Effector memory CD8-positive, alpha-beta T cell (primary cell): ENCODE results near the gene ARID1B.

Experiments
- ATAC-seq: fragments of 150-1000 bp; cut with Tn5 transposase; replicated peaks from 2 replicates; pipeline ENCODE4 v1.10.0; 2021; ENCODE audit warnings: mild to moderate bottlenecking, moderate library complexity
- DNase-seq, 3 experiments: peaks; one replicate each; pipeline ENCODE4 v3.0.0; 2021
- H3K27ac Mint-ChIP-seq, 2 donors: one replicate each; pipeline ENCODE4 v1.8.0; 2022; ENCODE audit warnings: mild to moderate bottlenecking in 2 of 2, mixed read lengths in 2 of 2, moderate library complexity in 2 of 2
- H3K27me3 Mint-ChIP-seq, 2 donors: one replicate each; pipeline ENCODE4 v1.8.0; 2022; ENCODE audit warnings: mixed read lengths in 2 of 2
- H3K36me3 Mint-ChIP-seq: one replicate; pipeline ENCODE4 v1.8.0; 2022; ENCODE audit warnings: mild to moderate bottlenecking, moderate library complexity, mixed read lengths; ENCODE audit not compliant: insufficient read depth
- H3K4me1 Mint-ChIP-seq, 2 donors: one replicate each; pipeline ENCODE4 v1.8.0; 2022; ENCODE audit warnings: low read depth in 2 of 2, mixed read lengths in 2 of 2
- H3K4me3 Mint-ChIP-seq, 2 donors: one replicate each; pipeline ENCODE4 v1.8.0; 2022; ENCODE audit warnings: mild to moderate bottlenecking in 2 of 2, mixed read lengths in 2 of 2, moderate library complexity in 2 of 2
- H3K9me3 Mint-ChIP-seq, 2 donors: one replicate each; pipeline ENCODE4 v1.8.0; 2022; ENCODE audit warnings: mixed read lengths in 2 of 2

Gene ARID1B

DNA sequence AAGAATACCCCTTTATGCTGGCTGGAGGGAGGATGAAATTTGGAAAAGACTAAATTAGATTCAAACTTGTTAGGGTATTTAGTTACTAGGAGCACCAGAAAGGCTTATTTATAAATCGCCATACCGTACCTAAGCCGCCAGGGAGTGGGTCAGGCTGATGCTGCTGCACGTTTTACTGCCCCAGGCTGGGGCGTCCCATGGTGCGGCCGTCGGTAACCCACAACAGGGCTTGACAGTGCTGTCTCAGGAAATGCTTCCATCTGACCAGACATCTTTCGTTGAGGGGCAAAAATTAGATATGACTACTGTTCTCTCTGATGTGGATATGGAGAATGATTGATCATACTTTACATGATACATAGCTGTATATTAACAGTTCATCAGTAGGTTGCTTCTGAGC, 52.9 kb downstream of the ARID1B start:
- Mint-ChIP-seq H3K9me3 (no peaks in the 10 kb centered on the region), H3K27me3 (no peaks in the 10 kb centered on the region), H3K4me1 (peaks cover 43 to 75% of the 10 kb centered on the region in 2 donors), H3K36me3 (peaks cover 26% of the 10 kb centered on the region), H3K4me3 (no peak overlapping the region), H3K27ac (no peak overlapping the region)
- no peak for DNase-seq
- no peak for ATAC-seq

- ATAC-seq (no peak), DNase-seq (no peak)
- H3K4me1 Mint-ChIP-seq: peaks cover 29 to 65% of the 10 kb centered on the region in 2 donors
- H3K27me3 Mint-ChIP-seq: no peaks in the 10 kb centered on the region
- no peak overlapping the region for H3K4me3 Mint-ChIP-seq
- H3K27ac Mint-ChIP-seq: peak overlapping the region in 1 of 2 donors; percentile 60
- no peaks in the 10 kb centered on the region for H3K9me3 Mint-ChIP-seq
- peaks cover 35% of the 10 kb centered on the region for H3K36me3 Mint-ChIP-seq
Measured at GRCh38 chr6:156832231-156832647, 55.1 kb downstream of the ARID1B start.

DNA sequence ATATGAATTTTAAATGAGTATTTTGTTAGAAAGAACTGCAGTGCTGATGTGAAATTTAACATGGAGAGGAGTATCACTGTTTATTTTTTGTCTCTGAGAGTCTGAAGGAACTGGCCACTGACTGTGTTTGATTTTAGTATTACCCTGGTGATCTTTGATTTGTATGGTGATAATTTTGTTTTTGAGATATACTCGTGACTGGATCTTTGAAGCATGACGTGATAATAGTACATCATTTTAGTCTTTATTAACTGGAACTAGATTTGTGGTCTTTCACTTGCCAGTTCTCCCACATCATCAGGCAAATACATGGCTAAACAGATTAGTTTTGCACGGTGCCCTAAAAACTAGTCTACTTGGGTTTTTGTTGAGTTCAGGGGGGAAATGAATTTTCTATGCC, 55.5 kb downstream of the ARID1B start:
- DNase-seq: no peak
- H3K27me3 Mint-ChIP-seq: no peaks in the 10 kb centered on the region
- peaks cover 26 to 61% of the 10 kb centered on the region in 2 donors for H3K4me1 Mint-ChIP-seq
- peak overlapping the region in 1 of 2 donors; percentile 60 for H3K27ac Mint-ChIP-seq
- no peak for ATAC-seq
- no peak overlapping the region for H3K4me3 Mint-ChIP-seq
- H3K36me3 Mint-ChIP-seq: peaks cover 34% of the 10 kb centered on the region
- H3K9me3 Mint-ChIP-seq: no peaks in the 10 kb centered on the region

GRCh38 chr6:156833755-156834154, 56.6 kb downstream of the ARID1B start:
- Mint-ChIP-seq H3K27ac (peak overlapping the region in 1 of 2 donors; percentile 14), H3K36me3 (peaks cover 34% of the 10 kb centered on the region)
- DNase-seq: no peak

DNA sequence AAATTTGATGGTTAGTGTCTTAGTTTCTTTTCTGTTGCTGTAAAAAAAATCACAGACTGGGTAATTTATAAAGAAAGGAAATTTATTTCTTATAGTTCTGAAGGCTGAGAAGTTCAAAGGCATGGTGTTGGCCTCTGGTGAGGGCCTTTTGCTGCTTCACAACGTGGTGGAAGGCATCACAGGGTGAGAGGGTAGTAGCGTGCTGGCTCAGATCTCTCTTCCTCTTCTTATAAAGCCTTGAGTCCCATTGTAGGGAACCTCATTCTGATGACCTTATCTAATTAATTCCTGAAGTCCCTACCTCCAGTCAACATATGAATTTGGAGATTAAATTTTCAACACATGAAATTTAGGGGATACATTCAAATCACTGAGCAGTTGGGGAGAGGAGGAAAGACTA, 62.0 kb downstream of the ARID1B start:
- Mint-ChIP-seq H3K27ac (no peak overlapping the region), H3K9me3 (no peaks in the 10 kb centered on the region), H3K36me3 (peaks cover 16% of the 10 kb centered on the region), H3K27me3 (no peaks in the 10 kb centered on the region), H3K4me3 (no peak overlapping the region), H3K4me1 (peaks cover 39 to 60% of the 10 kb centered on the region in 2 donors)
- ATAC-seq (no peak), DNase-seq (no peak)

More at GRCh38 chr6:156833755-156834154, 56.6 kb downstream of the ARID1B start:
- ATAC-seq: no peak
- H3K4me3 Mint-ChIP-seq: no peak overlapping the region
- H3K4me1 Mint-ChIP-seq: peaks cover 20 to 53% of the 10 kb centered on the region in 2 donors
- H3K9me3 Mint-ChIP-seq: no peaks in the 10 kb centered on the region
- no peaks in the 10 kb centered on the region for H3K27me3 Mint-ChIP-seq

DNA sequence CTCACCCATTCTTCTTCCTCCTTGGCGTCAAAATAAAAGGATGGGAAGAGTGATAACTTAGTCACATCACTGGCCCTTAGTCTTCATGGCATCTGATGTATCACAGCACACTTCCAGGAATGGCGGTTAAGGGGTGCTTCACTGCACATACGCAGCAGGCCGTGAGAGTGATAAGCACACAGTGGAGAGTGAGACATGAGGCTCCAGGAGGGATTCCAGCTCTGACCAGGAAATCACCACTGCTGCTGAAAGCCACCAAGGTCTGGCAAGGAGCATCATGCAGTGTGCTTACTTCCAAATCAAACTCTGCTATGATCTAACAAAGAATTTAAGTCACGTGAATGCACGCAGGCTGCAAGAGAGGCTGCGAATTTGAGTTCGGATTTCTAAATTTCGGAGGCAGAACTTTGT, 62.4 kb downstream of the ARID1B start:
- H3K4me1 Mint-ChIP-seq: peaks cover 40 to 61% of the 10 kb centered on the region in 2 donors
- no peak for DNase-seq
- H3K36me3 Mint-ChIP-seq: peaks cover 16% of the 10 kb centered on the region
- no peak for ATAC-seq
- H3K4me3 Mint-ChIP-seq: no peak overlapping the region
- H3K27ac Mint-ChIP-seq: no peak overlapping the region
- no peaks in the 10 kb centered on the region for H3K27me3 Mint-ChIP-seq
- no peaks in the 10 kb centered on the region for H3K9me3 Mint-ChIP-seq

GRCh38 chr6:156840136-156840535, 63.0 kb downstream of the ARID1B start:
- Mint-ChIP-seq H3K4me3 (peak overlapping the region in 1 of 2 donors; percentile 18), H3K27me3 (no peaks in the 10 kb centered on the region), H3K4me1 (peaks cover 45 to 67% of the 10 kb centered on the region in 2 donors), H3K36me3 (peaks cover 16% of the 10 kb centered on the region), H3K9me3 (no peaks in the 10 kb centered on the region), H3K27ac (no peak overlapping the region)
- no peak for DNase-seq
- ATAC-seq: no peak

GRCh38 chr6:156840606-156841005, 63.4 kb downstream of the ARID1B start:
- ATAC-seq (no peak), DNase-seq (no peak)
- H3K27me3 Mint-ChIP-seq: no peaks in the 10 kb centered on the region
- H3K4me1 Mint-ChIP-seq: peaks cover 50 to 71% of the 10 kb centered on the region in 2 donors
- peaks cover 15% of the 10 kb centered on the region for H3K36me3 Mint-ChIP-seq
- peak overlapping the region in 1 of 2 donors; percentile 25 for H3K4me3 Mint-ChIP-seq
- H3K9me3 Mint-ChIP-seq: no peaks in the 10 kb centered on the region
- no peak overlapping the region for H3K27ac Mint-ChIP-seq

- peaks cover 53 to 69% of the 10 kb centered on the region in 2 donors for H3K4me1 Mint-ChIP-seq
- no peaks in the 10 kb centered on the region for H3K9me3 Mint-ChIP-seq
- H3K4me3 Mint-ChIP-seq: no peak overlapping the region
- H3K27me3 Mint-ChIP-seq: no peaks in the 10 kb centered on the region
- ATAC-seq: no peak
- peaks cover 6% of the 10 kb centered on the region for H3K36me3 Mint-ChIP-seq
- DNase-seq: no peak
- no peak overlapping the region for H3K27ac Mint-ChIP-seq
Measured at GRCh38 chr6:156841508-156841907, 64.3 kb downstream of the ARID1B start.

DNA sequence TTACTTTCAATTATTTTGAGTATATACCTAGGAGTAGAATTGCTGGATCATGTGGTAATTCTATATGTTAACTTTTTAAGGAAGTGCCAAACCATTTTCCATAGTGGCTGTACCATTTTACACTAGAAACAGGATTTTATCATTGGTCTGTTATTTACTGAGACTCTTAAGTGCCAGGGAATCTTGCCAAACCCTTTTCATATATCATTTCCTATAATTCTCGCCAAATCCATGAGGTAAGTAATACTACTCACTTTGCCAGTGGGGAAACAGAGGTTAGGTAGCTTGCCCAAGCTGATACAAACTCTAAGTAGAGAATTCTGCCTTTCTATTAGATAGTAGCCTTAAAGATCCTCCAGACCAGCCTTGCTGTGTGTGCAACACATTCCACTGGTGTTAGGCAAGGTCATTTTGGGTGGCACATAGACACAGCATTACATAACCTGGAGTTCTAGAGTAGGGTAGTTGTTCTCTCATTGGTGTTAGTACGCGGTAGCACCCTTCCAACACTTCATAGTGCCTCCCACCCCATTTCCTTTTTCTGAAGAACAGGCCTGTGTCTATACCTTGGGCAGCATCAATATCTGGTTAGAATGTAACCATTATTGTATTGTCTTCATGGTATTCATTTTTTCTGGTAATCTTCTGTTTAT, 65.5 kb downstream of the ARID1B start:
- H3K9me3 Mint-ChIP-seq: no peaks in the 10 kb centered on the region
- DNase-seq (no peak), ATAC-seq (peak; percentile 33)
- peaks cover 4% of the 10 kb centered on the region for H3K36me3 Mint-ChIP-seq
- peaks cover 63 to 81% of the 10 kb centered on the region in 2 donors for H3K4me1 Mint-ChIP-seq
- peak overlapping the region in 1 of 2 donors; percentile 74 for H3K27ac Mint-ChIP-seq
- H3K27me3 Mint-ChIP-seq: no peaks in the 10 kb centered on the region
- no peak overlapping the region for H3K4me3 Mint-ChIP-seq

- H3K36me3 Mint-ChIP-seq: peaks cover 4% of the 10 kb centered on the region
- peaks cover 69 to 91% of the 10 kb centered on the region in 2 donors for H3K4me1 Mint-ChIP-seq
- ATAC-seq: no peak
- H3K27me3 Mint-ChIP-seq: no peaks in the 10 kb centered on the region
- H3K27ac Mint-ChIP-seq: peak overlapping the region; percentile 16 to 41
- no peaks in the 10 kb centered on the region for H3K9me3 Mint-ChIP-seq
- DNase-seq: no peak
- H3K4me3 Mint-ChIP-seq: no peak overlapping the region
Measured at GRCh38 chr6:156844089-156844488, 66.9 kb downstream of the ARID1B start.

- H3K27ac Mint-ChIP-seq: peak overlapping the region; percentile 6 to 52
- no peaks in the 10 kb centered on the region for H3K9me3 Mint-ChIP-seq
- H3K27me3 Mint-ChIP-seq: no peaks in the 10 kb centered on the region
- H3K4me1 Mint-ChIP-seq: peaks cover 65 to 89% of the 10 kb centered on the region in 2 donors
- ATAC-seq (no peak), DNase-seq (no peak)
- H3K4me3 Mint-ChIP-seq: peak overlapping the region; percentile 21 to 34
- no peaks in the 10 kb centered on the region for H3K36me3 Mint-ChIP-seq
Measured at GRCh38 chr6:156845454-156846155, 68.4 kb downstream of the ARID1B start.

DNA sequence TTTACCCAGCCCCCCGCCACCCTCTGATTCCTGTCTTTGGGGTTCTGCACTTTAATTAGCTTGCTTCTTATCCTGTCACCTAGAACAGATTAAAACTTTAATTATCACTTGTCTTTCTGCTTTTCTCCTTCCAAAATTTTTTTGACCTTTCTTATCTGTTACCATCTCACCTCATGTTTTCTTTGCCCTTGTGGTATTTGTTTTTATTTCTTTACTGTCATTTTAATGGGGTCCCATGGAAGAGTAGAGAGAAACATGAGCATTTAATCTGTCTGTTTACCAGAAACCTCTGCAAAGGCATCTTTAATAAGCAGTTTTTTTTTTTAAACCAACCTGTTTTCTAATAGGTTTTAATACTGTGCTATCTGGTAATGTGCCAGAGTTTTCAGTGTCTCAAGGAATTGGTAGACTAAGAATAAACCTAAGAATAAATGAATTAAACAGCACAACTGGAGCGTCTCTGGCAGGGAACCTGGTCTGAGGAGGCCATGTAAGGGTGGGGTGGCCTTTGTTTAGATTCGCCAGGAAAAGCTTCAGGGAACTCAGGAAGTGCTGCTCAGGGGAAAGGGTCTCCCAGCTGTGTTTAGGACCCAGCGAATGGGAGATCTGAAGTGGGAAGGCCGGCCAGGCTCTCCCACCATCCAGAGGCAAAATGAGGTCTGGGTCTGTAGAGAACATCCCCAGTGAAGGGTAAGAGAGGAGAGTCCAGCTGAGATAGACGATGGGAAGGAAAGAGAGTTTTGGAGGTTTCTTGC, 69.8 kb downstream of the ARID1B start:
- Mint-ChIP-seq H3K36me3 (no peaks in the 10 kb centered on the region), H3K27me3 (no peaks in the 10 kb centered on the region), H3K4me3 (peak overlapping the region in 1 of 2 donors; percentile 43), H3K9me3 (no peaks in the 10 kb centered on the region), H3K4me1 (peaks cover 62 to 87% of the 10 kb centered on the region in 2 donors), H3K27ac (peak overlapping the region; percentile 11 to 71)
- DNase-seq (no peak), ATAC-seq (no peak)
